Psoas muscle (tissue), 8 donors: ENCODE results near the gene DCC. TPM values are rescaled to one million over a fixed set of nuclear protein-coding genes. Genes with fewer than 3 reads are reported as not detected.
"Not testable (repeated sequence)": the region's sequence is repeated elsewhere in the genome, so short reads cannot be mapped to it uniquely, and the experiment has no call there.

Experiments
- ATAC-seq, 4 donors: fragments of 200-7000 bp; cut with Tn5 transposase; one replicate each; pipeline ENCODE4 v1.9.1; 2020; ENCODE audit warnings: moderate library complexity in 3 of 4, mild to moderate bottlenecking in 2 of 4
- DNase-seq, 2 donors: peaks; one replicate each; pipeline ENCODE4 v3.0.0-alpha.2; 2020
- H3K27ac ChIP-seq: fragments of 200-600 bp; one replicate; pipeline ENCODE4 v1.8.0; 2022
- H3K27me3 ChIP-seq, 3 donors: fragments of 200-600 bp in 1 of 3; one replicate each; pipeline versions ENCODE4 v1.6.1 to v1.8.0; 2013 to 2022; ENCODE audit warnings: low read length in 2 of 3, mild to moderate bottlenecking in 2 of 3, moderate library complexity in 1 of 3; ENCODE audit not compliant: insufficient read depth in 3 of 3
- H3K36me3 ChIP-seq, 2 donors: fragments of 200-600 bp in 1 of 2; one replicate each; pipeline versions ENCODE4 v1.6.1 to v1.8.0; 2013 to 2022; ENCODE audit warnings: low read depth in 1 of 2, mild to moderate bottlenecking in 1 of 2, moderate library complexity in 1 of 2; ENCODE audit not compliant: insufficient read depth in 1 of 2
- H3K4me1 ChIP-seq: fragments of 200-600 bp; one replicate; pipeline ENCODE4 v1.8.0; 2022
- H3K4me3 ChIP-seq: fragments of 200-600 bp; one replicate; pipeline ENCODE4 v1.8.0; 2022; ENCODE audit warnings: mild to moderate bottlenecking
- H3K9me3 ChIP-seq: fragments of 200-600 bp; one replicate; pipeline ENCODE4 v1.8.0; 2022
- CTCF ChIP-seq: fragments of 200-600 bp; IDR thresholded peaks from one replicate; pipeline ENCODE4 v1.8.0; 2022; ENCODE audit warnings: antibody characterized with exemption
- WGBS, 3 donors: extraction: QIAGEN DNeasy Blood & Tissue Kit; methylation state at CpG; one replicate each; pipeline versions ENCODE4 v1.1.6 to v1.1.7; 2013; 5-methylcytosine and 5-hydroxymethylcytosine counted together
- intact Hi-C, 2 donors: fragments of 100-400 bp; cut with DNase I; formaldehyde crosslinking; loops; one replicate each; pipeline versions ENCODE4 v1.11.0 to v1.14.2; 2022
- polyA plus RNA-seq, 3 donors: library from polyadenylated mRNA; stranded (reverse); fragments of 200-250 nt; gene quantifications; one replicate each; pipeline ENCODE4 v1.2.3, GENCODE V29; 2013
- total RNA-seq, 4 donors: library from RNA; stranded (reverse); fragmentation: NEBNext Ultra II Directional in 2 of 4; extraction: Animal tissue kit (Norgen Biotek cat#: 25700) in 2 of 4; gene quantifications; one replicate each; pipeline versions ENCODE4 v1.2.1 to v1.2.4, GENCODE V29; 2021 to 2023
- donor health status: healthy with polysubstance abuse.
- donor health status: DM: no; HTN: no; CAD: no; lungs with moderate emphysema.
- donor health status: Bipolar disorder and iron deficiency.
- donor health status: healthy.
- donor health status: DM: yes; HTN: yes; CAD: no.
- donor health status: DM: no; HTN: no; CAD: no.
- donor health status: DM: no; HTN: no; CAD: no.
- donor health status: DM: yes; HTN: yes; CAD: no.

The DCC gene
- total and polyA plus RNA-seq, 7 donors: 0.01 to 0.02 TPM; not detected in 5

- no peaks in the 10 kb centered on the region for H3K36me3 ChIP-seq
- no peaks in the 10 kb centered on the region for H3K4me1 ChIP-seq
- H3K27me3 ChIP-seq: no peaks in the 10 kb centered on the region
- DNase-seq (no peak), ATAC-seq (no peak)
- H3K4me3 ChIP-seq: no peak overlapping the region
- no peak overlapping the region for H3K27ac ChIP-seq
- H3K9me3 ChIP-seq: no peaks in the 10 kb centered on the region
- no peak for TF ChIP-seq CTCF
- intact Hi-C loops: no loop called here
These were observed 1118.3 kb downstream of the DCC start for GRCh38 chr18:53458268-53458667.

- WGBS, 3 donors: 10 to 29% (median 23%) methylated on average over 5 of the region's 5 CpGs
- Histone ChIP-seq H3K27me3 (no peaks in the 10 kb centered on the region), H3K36me3 (no peaks in the 10 kb centered on the region), H3K4me3 (no peak overlapping the region), H3K4me1 (no peaks in the 10 kb centered on the region), H3K27ac (no peak overlapping the region), H3K9me3 (no peaks in the 10 kb centered on the region)
- no peak for DNase-seq
- no peak for TF ChIP-seq CTCF
- intact Hi-C loops: no loop called here
- no peak for ATAC-seq
These were observed 1119.1 kb downstream of the DCC start for GRCh38 chr18:53458944-53459580.

- Histone ChIP-seq H3K27ac (no peak overlapping the region), H3K4me1 (no peaks in the 10 kb centered on the region), H3K9me3 (peaks cover 3% of the 10 kb centered on the region), H3K27me3 (no peaks in the 10 kb centered on the region), H3K4me3 (no peak overlapping the region), H3K36me3 (no peaks in the 10 kb centered on the region)
- no peak for DNase-seq
- intact Hi-C loops: no loop called here
- no peak for TF ChIP-seq CTCF
- ATAC-seq: no peak
- 93 to 95% (median 95%) methylated on average over 5 of the region's 5 CpGs for WGBS, 3 donors
These were observed 1127.8 kb downstream of the DCC start for GRCh38 chr18:53467756-53468155.

DNA sequence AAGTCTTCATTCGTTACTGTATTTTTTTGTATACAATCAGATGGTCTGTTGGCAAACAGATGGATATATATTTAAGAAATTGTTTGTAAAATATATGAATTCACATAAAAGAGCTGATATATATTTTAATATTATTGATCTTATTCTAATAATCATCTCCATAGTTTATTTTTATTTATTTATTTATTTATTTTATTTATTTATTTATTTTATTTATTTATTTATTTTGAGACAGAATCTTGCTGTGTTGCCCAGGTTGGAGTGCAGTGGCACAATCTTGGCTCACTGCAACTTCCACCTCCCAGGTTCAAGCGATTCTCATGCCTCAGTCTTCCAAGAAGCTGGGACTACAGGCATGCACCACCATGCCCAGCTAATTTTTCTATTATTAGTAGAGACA is 1128.2 kb downstream of the DCC start:
- H3K4me1 ChIP-seq, H3K36me3 ChIP-seq, H3K9me3 ChIP-seq, H3K27me3 ChIP-seq, H3K27ac ChIP-seq, H3K4me3 ChIP-seq, DNase-seq, intact Hi-C loops, ATAC-seq: not testable (repeated sequence)
- WGBS, 3 donors: 94 to 96% (median 95%) methylated on average over 2 of the region's 2 CpGs

- H3K27me3 ChIP-seq: no peaks in the 10 kb centered on the region
- DNase-seq (no peak), ATAC-seq (no peak)
- H3K36me3 ChIP-seq: no peaks in the 10 kb centered on the region
- no peak overlapping the region for H3K4me3 ChIP-seq
- intact Hi-C loops: no loop called here
- 34 to 43% (median 42%) methylated on average over 2 of the region's 2 CpGs for WGBS, 3 donors
- H3K9me3 ChIP-seq: peaks cover 3% of the 10 kb centered on the region
- no peak for TF ChIP-seq CTCF
- no peaks in the 10 kb centered on the region for H3K4me1 ChIP-seq
- H3K27ac ChIP-seq: no peak overlapping the region
These were observed 1132.5 kb downstream of the DCC start for GRCh38 chr18:53472546-53472945.
